IMR-90 (cell line): ENCODE measurements around the gene SV2C. TPM values are rescaled to one million over a fixed set of nuclear protein-coding genes. Genes with fewer than 3 reads are reported as not detected.

ENCODE experiments used
- ATAC-seq: fragments of 200-7000 bp; cut with Tn5 transposase; 2 replicates; pipeline ENCODE4 v1.9.1; 2020; ENCODE audit warnings: low read depth, mild to moderate bottlenecking, moderate library complexity
- BruUV-seq: library from RNA; stranded (reverse); fragments of 400-500 nt; replicated peaks from 2 replicates; lab custom pipeline; 2021; lab: Mats Ljungman, UMichigan
- CTCF ChIA-PET: fragments of 300-600 bp; formaldehyde crosslinking; extraction: SDS; loops from one replicate; lab custom pipeline; 2021; ENCODE audit warnings: antibody characterized with exemption; lab: Yijun Ruan, JAX
- POLR2A ChIA-PET: fragments of 300-600 bp; sonication (Branson Sonifier 250); formaldehyde crosslinking; loops from one replicate; lab custom pipeline; 2022; ENCODE audit warnings: antibody characterized with exemption; ENCODE audit not compliant: unreplicated experiment; lab: Charles Lee
- DNase-seq: peaks from one replicate; pipeline ENCODE4 v3.0.0; 2013
- H2AFZ ChIP-seq: replicated peaks from 2 replicates; pipeline ENCODE3; 2013; ENCODE audit warnings: low read length, mild to moderate bottlenecking; ENCODE audit not compliant: poor library complexity
- H2AK5ac ChIP-seq: 2 replicates; pipeline ENCODE4 v1.6.1; 2013; ENCODE audit warnings: low read depth, low read length, inconsistent platforms
- H2AK9ac ChIP-seq: replicated peaks from 2 replicates; pipeline ENCODE3; 2013; ENCODE audit warnings: mild to moderate bottlenecking, low read depth, low read length, moderate library complexity; ENCODE audit not compliant: poor library complexity
- H2BK120ac ChIP-seq: 2 replicates; pipeline ENCODE4 v1.6.1; 2013; ENCODE audit warnings: low read depth, low read length, inconsistent platforms
- H2BK15ac ChIP-seq: 3 replicates; pipeline ENCODE4 v1.6.1; 2013; ENCODE audit warnings: low read depth, low read length, inconsistent platforms
- H2BK20ac ChIP-seq: 2 replicates; pipeline ENCODE4 v1.6.1; 2013; ENCODE audit warnings: low read depth, mild to moderate bottlenecking, inconsistent platforms, low read length, moderate library complexity
- H2BK5ac ChIP-seq: 2 replicates; pipeline ENCODE4 v1.6.1; 2013; ENCODE audit warnings: mild to moderate bottlenecking, low read depth, low read length, inconsistent platforms; ENCODE audit not compliant: poor library complexity, severe bottlenecking
- H3K14ac ChIP-seq: replicated peaks from 2 replicates; pipeline ENCODE4 v1.6.1; 2013; ENCODE audit warnings: low read depth, low read length, inconsistent platforms
- H3K18ac ChIP-seq: 2 replicates; pipeline ENCODE4 v1.6.1; 2013; ENCODE audit warnings: low read depth, low read length, control low read depth
- H3K23ac ChIP-seq: 2 replicates; pipeline ENCODE4 v1.6.1; 2013; ENCODE audit warnings: low read depth, low read length, inconsistent platforms
- H3K27ac ChIP-seq: 2 replicates; pipeline ENCODE4 v1.5.1; 2013; ENCODE audit warnings: mild to moderate bottlenecking, control low read depth, low read length; ENCODE audit not compliant: insufficient read depth
- H3K27me3 ChIP-seq: 2 replicates; pipeline ENCODE4 v1.6.1; 2013; ENCODE audit warnings: low read length; ENCODE audit not compliant: control insufficient read depth, insufficient read depth
- H3K36me3 ChIP-seq: 2 replicates; pipeline ENCODE4 v1.6.1; 2013; ENCODE audit warnings: low read length, mixed read lengths; ENCODE audit not compliant: control insufficient read depth, insufficient read depth
- H3K4ac ChIP-seq: 2 replicates; pipeline ENCODE4 v1.6.1; 2013; ENCODE audit warnings: low read depth, low read length, inconsistent platforms
- H3K4me1 ChIP-seq: 2 replicates; pipeline ENCODE4 v1.6.1; 2013; ENCODE audit warnings: low read length, mixed read lengths; ENCODE audit not compliant: control insufficient read depth, insufficient read depth
- H3K4me2 ChIP-seq: 2 replicates; pipeline ENCODE4 v1.6.1; 2013; ENCODE audit warnings: low read depth, mild to moderate bottlenecking, control low read depth, low read length, moderate library complexity
- H3K4me3 ChIP-seq: 2 replicates; pipeline ENCODE4 v1.5.1; 2013; ENCODE audit warnings: low read depth, mild to moderate bottlenecking, control low read depth, low read length, moderate library complexity; ENCODE audit not compliant: insufficient read depth
- H3K56ac ChIP-seq: 2 replicates; pipeline ENCODE4 v1.6.1; 2013; ENCODE audit warnings: low read length, inconsistent platforms; ENCODE audit not compliant: insufficient read depth; ENCODE audit errors: extremely low read depth
- H3K79me1 ChIP-seq, 2 experiments: 2 replicates each; pipeline ENCODE4 v1.6.1; 2013; ENCODE audit warnings: low read length in 2 of 2, inconsistent platforms in 1 of 2, low read depth in 1 of 2
- H3K9ac ChIP-seq: 2 replicates; pipeline ENCODE4 v1.6.1; 2013; ENCODE audit warnings: low read depth, low read length, control low read depth
- H3K9me1 ChIP-seq: 2 replicates; pipeline ENCODE4 v1.6.1; 2013; ENCODE audit warnings: low read length, inconsistent platforms; ENCODE audit not compliant: insufficient read depth
- H3K9me3 ChIP-seq: 2 replicates; pipeline ENCODE4 v1.6.1; 2013; ENCODE audit warnings: low read length; ENCODE audit not compliant: control insufficient read depth, insufficient read depth
- H4K20me1 ChIP-seq: 2 replicates; pipeline ENCODE4 v1.6.1; 2013; ENCODE audit warnings: low read length, inconsistent platforms; ENCODE audit not compliant: insufficient read depth
- H4K5ac ChIP-seq: 2 replicates; pipeline ENCODE4 v1.6.1; 2013; ENCODE audit warnings: mild to moderate bottlenecking, low read depth, low read length, control low read depth
- H4K8ac ChIP-seq, 2 experiments: 2 replicates each; pipeline ENCODE4 v1.6.1; 2013; ENCODE audit warnings: low read depth in 2 of 2, low read length in 2 of 2, control low read depth in 1 of 2, inconsistent platforms in 1 of 2
- H4K91ac ChIP-seq: 2 replicates; pipeline ENCODE4 v1.6.1; 2013; ENCODE audit warnings: low read depth, low read length, inconsistent platforms; ENCODE audit not compliant: insufficient read depth
- NFE2L2 ChIP-seq: fragments of 150-350 bp; IDR thresholded peaks from 2 replicates; pipeline ENCODE4 v1.6.1; 2016; ENCODE audit warnings: low read depth, mild to moderate bottlenecking, low read length
- dilution Hi-C: fragments of 300-500 bp; cut with HindIII; formaldehyde crosslinking; loops from one replicate; pipeline ENCODE4 v1.14.3; 2018; ENCODE audit warnings: low sequenced_read_pairs; ENCODE audit not compliant: unreplicated experiment
- in situ Hi-C: fragments of 300-500 bp; cut with MboI; formaldehyde crosslinking; loops from 3 replicates; pipeline ENCODE4 v1.14.3; 2019; ENCODE audit warnings: low sequenced_read_pairs, inconsistent platforms, mixed read lengths
- intact Hi-C: fragments of 100-400 bp; cut with micrococcal nuclease; formaldehyde crosslinking; loops from 2 replicates; pipeline ENCODE4 v1.10.0; 2022
- polyA plus RNA-seq, 3 experiments: library from polyadenylated mRNA; depleted of rRNA; stranded (reverse); fragments of >200 nt; gene quantifications; 2 replicates each; pipeline ENCODE4 v1.2.3, GENCODE V29; 2012; ENCODE audit warnings: low replicate concordance in 1 of 3
- total RNA-seq: library from RNA; depleted of rRNA; stranded (reverse); fragments of >200 nt; gene quantifications from 2 replicates; pipeline ENCODE4 v1.2.3, GENCODE V29; 2012
- TF ChIP-seq, protein P1 (sequence below): fragments of 150-350 bp; IDR thresholded peaks from 2 replicates; pipeline ENCODE4 v1.6.1; 2016; ENCODE audit warnings: low read depth, mild to moderate bottlenecking, low read length, moderate library complexity, borderline replicate concordance
- TF ChIP-seq, protein P2 (sequence below): fragments of 150-350 bp; IDR thresholded peaks from 2 replicates; pipeline ENCODE4 v1.6.1; 2017; ENCODE audit warnings: mild to moderate bottlenecking, antibody characterized with exemption, low read length, low read depth

The SV2C gene
- total and polyA plus RNA-seq, 2 of the 4 experiments (the other 2 are of a cell fraction): not detected

DNA sequence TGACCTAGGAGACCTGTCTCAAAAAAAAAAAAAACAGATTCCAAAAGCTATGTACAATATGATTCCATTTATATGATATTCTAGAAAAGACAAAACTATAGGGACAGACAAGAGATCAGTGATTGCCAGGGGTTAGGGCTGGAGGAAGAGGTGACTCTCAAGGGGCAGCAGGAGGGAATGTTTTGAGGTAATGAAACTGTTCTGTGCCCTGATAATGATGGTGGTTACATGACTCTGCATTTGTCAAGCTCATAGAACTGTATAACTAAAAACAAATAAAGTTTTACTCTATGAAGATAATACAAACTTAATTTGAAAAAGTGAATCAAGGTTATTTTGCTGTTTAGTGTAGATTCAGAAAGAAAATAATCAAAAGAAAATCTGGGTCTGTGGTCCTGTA lies 194.6 kb downstream of the SV2C start:
- Histone ChIP-seq H3K36me3 (no peaks in the 10 kb centered on the region), H3K9me3 (no peaks in the 10 kb centered on the region), H4K8ac (no peak overlapping the region), H2AK5ac (no peak overlapping the region), H3K79me1 (no peaks in the 10 kb centered on the region), H2AFZ (no peak overlapping the region), H2BK5ac (no peak overlapping the region), H4K5ac (no peak overlapping the region), H3K23ac (no peak overlapping the region), H3K4me1 (no peaks in the 10 kb centered on the region), H4K91ac (no peak overlapping the region), H3K4me2 (no peak overlapping the region), H4K20me1 (no peaks in the 10 kb centered on the region), H3K4ac (no peak overlapping the region), H2AK9ac (no peak overlapping the region), H3K18ac (no peak overlapping the region), H3K27ac (no peak overlapping the region), H3K56ac (no peak overlapping the region), H3K27me3 (no peaks in the 10 kb centered on the region; the same call in 1 of the 2 replicates), H3K4me3 (no peak overlapping the region), H3K9ac (no peak overlapping the region), H2BK20ac (no peak overlapping the region), H3K14ac (no peak overlapping the region), H2BK120ac (no peak overlapping the region), H2BK15ac (no peak overlapping the region), H3K9me1 (no peaks in the 10 kb centered on the region)
- BruUV-seq: no TSS peak
- in situ Hi-C loops (no loop called here), intact Hi-C loops (no loop called here), dilution Hi-C loops (no loop called here)
- TF ChIP-seq, protein P1, sequence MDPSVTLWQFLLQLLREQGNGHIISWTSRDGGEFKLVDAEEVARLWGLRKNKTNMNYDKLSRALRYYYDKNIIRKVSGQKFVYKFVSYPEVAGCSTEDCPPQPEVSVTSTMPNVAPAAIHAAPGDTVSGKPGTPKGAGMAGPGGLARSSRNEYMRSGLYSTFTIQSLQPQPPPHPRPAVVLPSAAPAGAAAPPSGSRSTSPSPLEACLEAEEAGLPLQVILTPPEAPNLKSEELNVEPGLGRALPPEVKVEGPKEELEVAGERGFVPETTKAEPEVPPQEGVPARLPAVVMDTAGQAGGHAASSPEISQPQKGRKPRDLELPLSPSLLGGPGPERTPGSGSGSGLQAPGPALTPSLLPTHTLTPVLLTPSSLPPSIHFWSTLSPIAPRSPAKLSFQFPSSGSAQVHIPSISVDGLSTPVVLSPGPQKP: no peak
- TF ChIP-seq NFE2L2: no peak
- TF ChIP-seq, protein P2, sequence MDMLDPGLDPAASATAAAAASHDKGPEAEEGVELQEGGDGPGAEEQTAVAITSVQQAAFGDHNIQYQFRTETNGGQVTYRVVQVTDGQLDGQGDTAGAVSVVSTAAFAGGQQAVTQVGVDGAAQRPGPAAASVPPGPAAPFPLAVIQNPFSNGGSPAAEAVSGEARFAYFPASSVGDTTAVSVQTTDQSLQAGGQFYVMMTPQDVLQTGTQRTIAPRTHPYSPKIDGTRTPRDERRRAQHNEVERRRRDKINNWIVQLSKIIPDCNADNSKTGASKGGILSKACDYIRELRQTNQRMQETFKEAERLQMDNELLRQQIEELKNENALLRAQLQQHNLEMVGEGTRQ: no peak
- POLR2A ChIA-PET: no interaction called here
- ATAC-seq (no peak), DNase-seq (no peak)
- CTCF ChIA-PET: no interaction called here
